GM18870 (cell line): ENCODE measurements around the gene ARL17A.
"Not testable (repeated sequence)": the region's sequence is repeated elsewhere in the genome, so short reads cannot be mapped to it uniquely, and the experiment has no call there.

ENCODE experiments used
- ATAC-seq: cut with Tn5 transposase; IDR thresholded peaks from one replicate; pipeline ENCODE4 v1.9.1; 2021; ENCODE audit warnings: moderate library complexity; ENCODE audit not compliant: unreplicated experiment

The ARL17A gene

GRCh38 chr17:46559155-46559554 is 20.3 kb downstream of the ARL17A start:
- not testable (repeated sequence) for ATAC-seq

GRCh38 chr17:46548607-46549006 is 30.9 kb downstream of the ARL17A start:
- not testable (repeated sequence) for ATAC-seq

- ATAC-seq: not testable (repeated sequence)
Measured at GRCh38 chr17:46534716-46535115, 44.8 kb downstream of the ARL17A start.

- not testable (repeated sequence) for ATAC-seq
Measured at GRCh38 chr17:46512168-46512567, 67.3 kb downstream of the ARL17A start, which contains the start of gene LRRC37A2. LRRC37A2 (plus strand) TSS chr17:46512468; CDS start chr17:46512713, 245 bp downstream.

- not testable (repeated sequence) for ATAC-seq
Measured at GRCh38 chr17:46505896-46506295, 73.6 kb downstream of the ARL17A start.

- not testable (repeated sequence) for ATAC-seq
Measured at GRCh38 chr17:46499437-46500139, 79.9 kb downstream of the ARL17A start.

GRCh38 chr17:46492021-46492420 is 87.5 kb downstream of the ARL17A start:
- not testable (repeated sequence) for ATAC-seq

GRCh38 chr17:46481310-46481709 is 98.2 kb downstream of the ARL17A start:
- ATAC-seq: not testable (repeated sequence)

GRCh38 chr17:46478823-46479222 is 100.7 kb downstream of the ARL17A start:
- not testable (repeated sequence) for ATAC-seq

GRCh38 chr17:46475583-46475982 is 103.9 kb downstream of the ARL17A start:
- not testable (repeated sequence) for ATAC-seq

GRCh38 chr17:46474489-46474888 is 105.0 kb downstream of the ARL17A start:
- not testable (repeated sequence) for ATAC-seq

- ATAC-seq: not testable (repeated sequence)
Measured at GRCh38 chr17:46467618-46468017, 111.9 kb downstream of the ARL17A start.
